Heart left ventricle (tissue), 16 donors: Measurements from ENCODE around the gene PLXNC1. TPM values are rescaled to one million over a fixed set of nuclear protein-coding genes. Genes with fewer than 3 reads are reported as not detected.

ENCODE experiments used
- ATAC-seq, 4 donors: fragments of 200-7000 bp; cut with Tn5 transposase; one replicate each; pipeline ENCODE4 v1.9.1; 2020 to 2022; ENCODE audit warnings: moderate library complexity in 4 of 4, mild to moderate bottlenecking in 3 of 4, moderate number of reproducible peaks in 1 of 4
- DNase-seq, 5 donors: peaks; one replicate each; pipeline ENCODE4 v3.0.0-alpha.2; 2020
- H3K27ac ChIP-seq, 12 donors: fragments of 200-600 bp; sonication (generic) in 4 of 12; one replicate each; pipeline versions ENCODE4 v1.5.0 to v1.8.0; 2016 to 2022; ENCODE audit warnings: mild to moderate bottlenecking in 2 of 12
- H3K27me3 ChIP-seq, 9 donors: fragments of 200-600 bp; sonication (generic) in 2 of 9; one replicate each; pipeline versions ENCODE4 v1.5.1 to v1.8.0; 2016 to 2022; ENCODE audit warnings: mild to moderate bottlenecking in 3 of 9
- H3K36me3 ChIP-seq, 9 donors: fragments of 200-600 bp; sonication (generic) in 2 of 9; one replicate each; pipeline versions ENCODE4 v1.5.0 to v1.8.0; 2018 to 2022; ENCODE audit warnings: mild to moderate bottlenecking in 2 of 9
- H3K4me1 ChIP-seq, 12 donors: fragments of 200-600 bp; sonication (generic) in 4 of 12; one replicate each; pipeline versions ENCODE4 v1.5.0 to v1.8.0; 2016 to 2022; ENCODE audit warnings: mild to moderate bottlenecking in 3 of 12
- H3K4me3 ChIP-seq, 12 donors: fragments of 200-600 bp; sonication (generic) in 4 of 12; one replicate each; pipeline versions ENCODE4 v1.5.0 to v1.8.0; 2017 to 2022; ENCODE audit warnings: mild to moderate bottlenecking in 9 of 12, moderate library complexity in 4 of 12
- H3K9me3 ChIP-seq, 12 donors: fragments of 200-600 bp; sonication (generic) in 4 of 12; one replicate each; pipeline versions ENCODE4 v1.5.0 to v1.8.0; 2016 to 2022; ENCODE audit warnings: mild to moderate bottlenecking in 1 of 12
- CTCF ChIP-seq, 12 donors: fragments of 200-600 bp; sonication (generic) in 4 of 12; IDR thresholded peaks; one replicate each; pipeline versions ENCODE4 v1.5.0 to v1.8.0; 2018 to 2022; ENCODE audit warnings: antibody characterized with exemption in 12 of 12, mild to moderate bottlenecking in 5 of 12
- POLR2A ChIP-seq, 2 donors: fragments of 450-650 bp; IDR thresholded peaks; one replicate each; pipeline ENCODE4 v1.6.1; 2017; ENCODE audit warnings: antibody characterized with exemption in 2 of 2, mild to moderate bottlenecking in 2 of 2, moderate library complexity in 2 of 2
- WGBS, 4 donors: extraction: QIAGEN DNeasy Blood & Tissue Kit in 2 of 4; methylation state at CpG; one replicate each; pipeline versions ENCODE4 v1.1.5 to v1.1.7; 2013 to 2018; 5-methylcytosine and 5-hydroxymethylcytosine counted together
- intact Hi-C, 10 donors: fragments of 100-400 bp; cut with DNase I; formaldehyde crosslinking; loops; one replicate each; pipeline versions ENCODE4 v1.11.1 to v1.14.2; 2022
- polyA plus RNA-seq, 2 donors: library from polyadenylated mRNA; stranded (reverse); fragments of 200-250 nt; gene quantifications; one replicate each; pipeline ENCODE4 v1.2.3, GENCODE V29; 2013
- total RNA-seq, 9 donors: library from RNA; depleted of rRNA in 2 of 9; stranded (reverse); fragments of >200 nt in 2 of 9; fragmentation: NEBNext Ultra II Directional in 3 of 9; extraction: Animal tissue kit (Norgen Biotek cat#: 25700) in 3 of 9; gene quantifications; one replicate each; pipeline versions ENCODE4 v1.1.0 to v1.2.4, GENCODE V29; 2016 to 2023
- donor health status: ischemic (EF 13 %, LVEDD 7.1; RV severe dilation, severe dysfunction).
- donor health status: healthy with polysubstance abuse.
- donor health status: DM: no; HTN: yes; CAD: no.
- donor health status: DM: no; HTN: no; CAD: no.
- donor health status: ischemic (EF 25% LVEDD 6.9; RV normal size, moderate dysfunction).
- donor health status: ischemic (EF 25% LVEDD 5.7; RV mildly dilated, moderate dysfunction).
- donor health status: healthy.
- donor health status: DM: yes; HTN: yes; CAD: no.
- donor health status: ischemic (EF 35%, LVEDD 5.7; RV mildly dilated, moderate dysfunction).
- donor health status: nonischemic (EF 11% LVEDD 7.7; RV severe dilation, severe dysfunction).
- donor health status: DM: yes; HTN: yes; CAD: no.
- donor health status: PGD.
- donor health status: ischemic (EF 29% LVEDD 5.4; RV normal size, mild dysfunction).
- donor health status: nonischemic (EF 23%, LVEDD 6.1; RV moderate dilation, normal function).

The PLXNC1 gene
- total and polyA plus RNA-seq, 11 donors, result 0.84 to 18.4 (median 3.1) TPM

GRCh38 chr12:94208622-94208966 lies 60.2 kb downstream of the PLXNC1 start:
- peak overlapping the region; percentile 16 to 88 (median 46) for H3K27ac ChIP-seq
- H3K4me3 ChIP-seq, result peak overlapping the region in 3 of 12 donors; percentile 3 to 38 (median 38)
- H3K4me1 ChIP-seq, result peaks cover 0 to 53% (median 12%) of the 10 kb centered on the region in 12 donors
- peaks cover 0 to 10% (median 0%) of the 10 kb centered on the region in 9 donors for H3K36me3 ChIP-seq
- H3K9me3 ChIP-seq, result no peaks in the 10 kb centered on the region
- intact Hi-C loops, result no loop called here
- DNase-seq (no peak), ATAC-seq (peak in 3 of 4 donors; percentile 49 to 82 (median 81))
- H3K27me3 ChIP-seq, result no peaks in the 10 kb centered on the region
- WGBS, 4 donors, result 67 to 85% (median 71%) methylated on average over 4 of the region's 4 CpGs
- TF ChIP-seq POLR2A (IDR thresholded peaks at IDR 0.05), result no peak
- TF ChIP-seq CTCF (IDR thresholded peaks at IDR 0.05), result no peak

GRCh38 chr12:94209240-94209639 lies 60.9 kb downstream of the PLXNC1 start:
- intact Hi-C loops, result no loop called here
- ATAC-seq (no peak), DNase-seq (no peak)
- Histone ChIP-seq H3K36me3 (peaks cover 0 to 10% (median 0%) of the 10 kb centered on the region in 9 donors), H3K4me1 (peaks cover 0 to 50% (median 12%) of the 10 kb centered on the region in 12 donors), H3K27ac (peak overlapping the region in 2 of 12 donors; percentile 35 to 88), H3K9me3 (no peaks in the 10 kb centered on the region), H3K4me3 (no peak overlapping the region), H3K27me3 (no peaks in the 10 kb centered on the region)
- WGBS, 4 donors, result 80 to 86% (median 85%) methylated on average over 8 of the region's 8 CpGs
- TF ChIP-seq CTCF (IDR thresholded peaks at IDR 0.05) (no peak), POLR2A (IDR thresholded peaks at IDR 0.05) (no peak)

- peaks cover 0 to 10% (median 0%) of the 10 kb centered on the region in 9 donors for H3K36me3 ChIP-seq
- DNase-seq (no peak), ATAC-seq (no peak)
- no peak for TF ChIP-seq POLR2A (IDR thresholded peaks at IDR 0.05)
- TF ChIP-seq CTCF (IDR thresholded peaks at IDR 0.05), result no peak
- peaks cover 0 to 32% (median 12%) of the 10 kb centered on the region in 12 donors for H3K4me1 ChIP-seq
- no peaks in the 10 kb centered on the region for H3K27me3 ChIP-seq
- intact Hi-C loops, result no loop called here
- 68 to 72% (median 70%) methylated on average over 5 of the region's 5 CpGs for WGBS, 4 donors
- H3K4me3 ChIP-seq, result no peak overlapping the region
- no peaks in the 10 kb centered on the region for H3K9me3 ChIP-seq
- H3K27ac ChIP-seq, result no peak overlapping the region
Measured at GRCh38 chr12:94211021-94211420, 62.6 kb downstream of the PLXNC1 start.

- 71 to 87% (median 82%) methylated on average over 3 of the region's 3 CpGs for WGBS, 4 donors
- Histone ChIP-seq H3K27me3 (no peaks in the 10 kb centered on the region), H3K4me3 (no peak overlapping the region), H3K36me3 (peaks cover 0 to 21% (median 0%) of the 10 kb centered on the region in 9 donors), H3K9me3 (no peaks in the 10 kb centered on the region), H3K27ac (no peak overlapping the region), H3K4me1 (no peaks in the 10 kb centered on the region)
- DNase-seq (no peak), ATAC-seq (no peak)
- intact Hi-C loops, result no loop called here
- no peak for TF ChIP-seq CTCF (IDR thresholded peaks at IDR 0.05)
- TF ChIP-seq POLR2A (IDR thresholded peaks at IDR 0.05), result no peak
Measured at GRCh38 chr12:94218233-94218632, 69.9 kb downstream of the PLXNC1 start.
